HG03139 (cell line): ENCODE measurements around the gene CARS2.
"Not testable (repeated sequence)": the region's sequence is repeated elsewhere in the genome, so short reads cannot be mapped to it uniquely, and the experiment has no call there.

Experiments used
- ATAC-seq: cut with Tn5 transposase; IDR thresholded peaks from one replicate; pipeline ENCODE4 v1.9.1; 2021; ENCODE audit not compliant: unreplicated experiment

CARS2 gene

GRCh38 chr13:110624766-110625756 lies 80.9 kb downstream of the CARS2 start:
- no peak for ATAC-seq

- ATAC-seq: no peak
Measured at GRCh38 chr13:110620596-110620995, 85.3 kb downstream of the CARS2 start.

- no peak for ATAC-seq
Measured at GRCh38 chr13:110618780-110619179, 87.1 kb downstream of the CARS2 start.

GRCh38 chr13:110618167-110618566 lies 87.7 kb downstream of the CARS2 start:
- ATAC-seq: no peak

GRCh38 chr13:110617321-110618072 lies 88.4 kb downstream of the CARS2 start:
- no peak for ATAC-seq

GRCh38 chr13:110616103-110617101 lies 89.5 kb downstream of the CARS2 start:
- ATAC-seq: peak; percentile 32

- ATAC-seq: peak; percentile 77
Measured at GRCh38 chr13:110615322-110616102, 90.4 kb downstream of the CARS2 start, which contains the start of gene NAXD. Gene NAXD (plus strand): TSS chr13:110615545. CDS start chr13:110615602, 57 bp downstream.

GRCh38 chr13:110615005-110615321 lies 91.0 kb downstream of the CARS2 start:
- no peak for ATAC-seq

- no peak for ATAC-seq
Measured at GRCh38 chr13:110610955-110611595, 94.8 kb downstream of the CARS2 start.

GRCh38 chr13:110607675-110608224 lies 98.2 kb downstream of the CARS2 start:
- no peak for ATAC-seq

GRCh38 chr13:110606281-110606680 lies 99.6 kb downstream of the CARS2 start:
- not testable (repeated sequence) for ATAC-seq

- ATAC-seq: no peak
Measured at GRCh38 chr13:110605132-110605531, 100.8 kb downstream of the CARS2 start.

- ATAC-seq: no peak
Measured at GRCh38 chr13:110600980-110601379, 104.9 kb downstream of the CARS2 start.

GRCh38 chr13:110600261-110600819 lies 105.6 kb downstream of the CARS2 start:
- ATAC-seq: no peak

- ATAC-seq: no peak
Measured at GRCh38 chr13:110597041-110597689, 108.8 kb downstream of the CARS2 start.

GRCh38 chr13:110593430-110594130 lies 112.3 kb downstream of the CARS2 start:
- no peak for ATAC-seq

GRCh38 chr13:110592665-110593064 lies 113.3 kb downstream of the CARS2 start:
- no peak for ATAC-seq
